Epidermal melanocyte (primary cell): ENCODE results near the gene OVOL3.
A peak's percentile ranks its signal among the peaks of the same experiment; 100 is the strongest.

ENCODE experiments used
- DNase-seq: peaks from one replicate; pipeline ENCODE4 v3.0.0; 2011; ENCODE audit warnings: low spot score; ENCODE audit not compliant: insufficient read length

The OVOL3 gene

GRCh38 chr19:36100476-36100875 is 10.5 kb upstream of the OVOL3 start:
- no peak for DNase-seq

- no peak for DNase-seq
These were observed 9.2 kb upstream of the OVOL3 start for GRCh38 chr19:36101550-36102327.

DNA sequence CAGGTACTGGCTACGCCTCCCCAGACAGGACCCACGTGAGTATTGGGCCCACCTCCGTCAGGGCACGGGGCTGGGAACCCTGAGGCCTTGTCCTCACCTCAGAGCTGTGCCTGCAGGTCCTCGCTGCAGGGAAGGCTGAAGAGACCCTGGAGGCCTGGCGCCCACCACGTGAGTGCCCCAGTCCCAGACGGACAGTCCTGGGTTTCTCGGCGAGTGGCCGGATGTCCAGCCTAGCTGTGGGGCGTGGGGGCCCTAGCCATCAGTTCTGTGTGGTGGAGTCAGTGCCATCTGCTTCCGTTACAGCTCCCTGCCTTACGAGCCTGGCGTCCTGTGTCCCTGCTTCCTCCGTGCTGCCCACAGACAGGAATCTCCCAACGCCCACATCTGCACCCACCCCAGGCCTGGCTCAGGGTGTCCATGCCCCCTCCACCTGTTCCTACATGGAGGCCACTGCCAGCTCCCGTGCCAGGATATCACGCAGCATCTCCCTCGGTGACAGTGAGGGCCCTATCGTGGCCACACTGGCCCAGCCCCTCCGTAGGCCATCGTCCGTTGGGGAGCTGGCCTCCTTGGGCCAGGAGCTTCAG is 7.8 kb upstream of the OVOL3 start:
- DNase-seq = no peak

- no peak for DNase-seq
These were observed 6.9 kb upstream of the OVOL3 start for GRCh38 chr19:36103842-36104552.

DNA sequence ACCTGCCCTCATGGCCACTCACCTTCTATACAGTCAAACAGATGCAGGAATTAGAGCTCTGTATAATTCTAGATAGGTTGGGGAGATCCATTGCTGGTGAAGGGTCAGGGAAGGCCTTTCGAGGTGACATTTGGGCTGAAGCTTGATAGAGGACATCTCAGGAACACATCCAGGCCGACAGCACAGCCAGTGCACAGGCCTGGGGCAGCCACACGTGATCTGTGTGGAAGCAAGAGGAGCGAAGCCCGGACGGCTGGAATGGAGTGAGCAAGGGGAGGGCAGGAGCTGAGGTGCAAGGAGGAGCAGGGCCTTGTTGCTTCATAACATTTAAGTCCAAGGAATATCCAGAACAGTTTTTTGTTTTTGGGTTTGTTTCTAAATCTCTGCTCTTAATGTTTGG is 4.5 kb upstream of the OVOL3 start:
- no peak for DNase-seq

GRCh38 chr19:36106991-36107390 is 4.0 kb upstream of the OVOL3 start:
- DNase-seq = no peak

DNA sequence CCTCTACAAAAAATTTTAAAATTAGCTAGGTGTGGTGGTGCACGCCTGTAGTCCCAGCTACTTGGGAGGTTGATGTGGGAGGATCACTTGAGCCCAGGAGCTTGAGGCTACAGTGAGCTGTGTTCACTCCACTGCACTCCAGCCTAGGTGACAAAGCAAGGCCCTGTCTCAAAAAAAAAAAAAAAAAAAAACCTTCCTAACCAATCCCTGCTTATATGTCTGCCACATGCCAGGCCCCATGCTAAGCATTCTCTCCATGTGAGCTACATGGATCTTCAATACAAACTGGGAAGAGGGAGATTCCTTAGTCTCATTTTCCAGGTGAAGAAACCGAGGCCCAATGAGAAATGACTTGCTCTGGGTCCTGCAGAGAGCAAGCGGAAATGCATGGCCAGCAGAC is 2.3 kb upstream of the OVOL3 start:
- DNase-seq = no peak

DNA sequence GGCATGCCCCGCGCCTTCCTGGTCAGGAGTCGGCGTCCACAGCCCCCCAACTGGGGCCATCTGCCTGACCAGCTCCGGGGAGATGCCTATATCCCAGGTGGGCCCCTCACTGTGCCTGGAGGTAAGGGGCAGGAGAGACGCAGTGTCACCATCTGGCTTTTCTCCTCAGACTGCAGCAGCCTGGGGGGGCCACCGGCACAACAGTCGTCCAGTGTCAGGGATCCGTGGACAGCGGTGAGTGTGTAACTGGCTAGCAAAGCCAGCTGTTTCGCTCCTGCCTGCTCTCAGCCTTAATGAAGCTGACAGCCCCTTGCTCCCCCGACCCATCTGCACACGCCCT is 227 bp downstream of the OVOL3 start:
- DNase-seq = no peak

- DNase-seq = no peak
These were observed 1.7 kb downstream of the OVOL3 start for GRCh38 chr19:36112678-36113077.

DNA sequence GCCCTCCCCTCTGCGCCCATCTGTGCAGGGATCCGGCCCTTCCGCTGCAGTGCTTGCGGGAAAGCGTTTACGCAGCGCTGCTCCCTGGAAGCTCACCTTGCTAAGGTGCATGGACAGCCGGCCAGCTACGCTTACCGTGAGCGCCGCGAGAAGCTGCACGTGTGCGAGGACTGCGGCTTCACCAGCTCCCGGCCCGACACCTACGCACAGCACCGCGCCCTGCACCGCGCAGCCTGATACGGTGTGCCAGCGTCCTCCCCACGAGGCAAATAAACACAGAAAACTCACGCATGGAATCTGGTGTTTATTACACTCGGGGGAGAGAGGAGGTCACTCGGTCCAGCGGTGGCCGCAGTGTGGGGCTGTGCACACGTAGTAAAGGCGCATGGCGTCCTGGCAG is 2.5 kb downstream of the OVOL3 start:
- no peak for DNase-seq

DNA sequence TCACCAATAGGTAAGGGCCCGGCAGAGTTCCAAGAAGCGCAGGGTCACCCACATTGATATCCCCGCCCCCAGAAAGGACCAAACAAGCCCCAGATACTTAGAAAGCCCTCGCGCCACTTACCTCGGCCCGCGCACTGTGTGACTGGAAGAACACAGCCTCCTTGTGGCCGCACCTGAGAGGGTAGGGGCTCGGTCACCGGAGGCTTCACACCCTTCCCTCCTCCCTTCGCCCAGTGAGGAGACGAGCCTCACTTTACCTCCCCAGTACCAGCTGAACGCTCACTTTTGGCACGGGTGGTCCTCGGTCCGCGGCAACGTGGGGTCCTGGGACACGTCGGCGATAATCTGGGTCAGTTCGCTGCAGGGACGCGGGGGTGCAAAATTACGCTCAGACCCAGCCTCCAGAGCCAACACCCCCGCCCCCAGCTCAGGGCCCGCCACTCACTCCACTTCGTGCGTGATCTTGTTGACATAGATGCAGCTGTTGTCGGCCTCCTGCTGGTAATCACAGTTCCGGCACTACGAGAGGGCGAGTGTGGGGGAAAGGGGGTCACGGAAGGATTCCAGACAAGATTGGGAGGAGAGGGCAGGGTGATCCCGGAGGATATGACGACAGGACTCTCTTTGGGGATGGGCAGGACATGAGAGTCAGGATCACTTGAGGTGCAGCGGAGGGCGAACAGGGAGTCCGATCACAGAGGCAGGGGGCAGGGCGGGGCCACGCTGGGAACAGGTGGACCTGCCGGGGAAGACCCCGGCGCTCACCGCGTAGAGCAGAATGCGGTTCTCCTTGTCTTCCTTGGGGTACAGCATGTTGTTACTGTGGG is 3.2 kb downstream of the OVOL3 start:
- no peak for DNase-seq

DNA sequence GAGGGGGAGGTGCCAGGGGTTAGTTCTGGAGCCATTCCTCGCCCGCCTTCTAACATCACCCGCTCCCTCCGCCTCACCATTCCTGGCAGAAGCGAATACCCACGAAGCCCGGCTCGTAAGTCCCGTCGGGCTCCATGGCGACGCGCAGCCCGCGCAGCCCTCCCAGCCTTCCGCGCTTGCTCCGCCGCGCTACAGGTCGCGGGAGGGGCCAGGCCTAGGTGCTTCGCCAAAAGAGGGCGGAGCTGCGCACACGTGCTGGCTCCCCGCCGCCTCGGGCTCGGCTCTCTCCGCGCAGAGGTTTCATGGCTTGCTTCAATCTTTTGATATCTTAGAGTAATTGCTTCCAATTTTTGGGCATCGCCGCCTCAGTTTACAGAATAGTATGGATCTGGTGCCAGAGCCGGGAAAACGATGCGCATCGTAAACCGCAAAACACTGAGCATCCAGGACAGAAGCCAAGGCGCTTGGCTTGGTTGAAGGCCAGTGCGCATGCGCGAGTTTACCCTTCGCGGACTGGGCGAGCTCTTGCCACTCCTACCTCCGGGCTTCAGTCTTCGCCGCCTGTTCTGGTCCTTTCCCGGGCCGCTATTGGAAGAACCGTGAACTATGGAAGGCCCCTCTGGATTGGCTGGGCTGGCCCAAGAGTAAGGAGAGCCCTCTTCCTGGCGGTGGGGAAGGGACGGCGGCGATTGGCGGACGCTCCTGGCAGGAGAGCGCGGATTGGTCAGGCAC is 3.9 kb downstream of the OVOL3 start, which contains the start of gene POLR2I:
Gene POLR2I (minus strand): TSS at position 155 of the 732 bp plus-strand sequence. CDS start 19 bp downstream, at position 136.
- DNase-seq = peak; percentile 97

DNA sequence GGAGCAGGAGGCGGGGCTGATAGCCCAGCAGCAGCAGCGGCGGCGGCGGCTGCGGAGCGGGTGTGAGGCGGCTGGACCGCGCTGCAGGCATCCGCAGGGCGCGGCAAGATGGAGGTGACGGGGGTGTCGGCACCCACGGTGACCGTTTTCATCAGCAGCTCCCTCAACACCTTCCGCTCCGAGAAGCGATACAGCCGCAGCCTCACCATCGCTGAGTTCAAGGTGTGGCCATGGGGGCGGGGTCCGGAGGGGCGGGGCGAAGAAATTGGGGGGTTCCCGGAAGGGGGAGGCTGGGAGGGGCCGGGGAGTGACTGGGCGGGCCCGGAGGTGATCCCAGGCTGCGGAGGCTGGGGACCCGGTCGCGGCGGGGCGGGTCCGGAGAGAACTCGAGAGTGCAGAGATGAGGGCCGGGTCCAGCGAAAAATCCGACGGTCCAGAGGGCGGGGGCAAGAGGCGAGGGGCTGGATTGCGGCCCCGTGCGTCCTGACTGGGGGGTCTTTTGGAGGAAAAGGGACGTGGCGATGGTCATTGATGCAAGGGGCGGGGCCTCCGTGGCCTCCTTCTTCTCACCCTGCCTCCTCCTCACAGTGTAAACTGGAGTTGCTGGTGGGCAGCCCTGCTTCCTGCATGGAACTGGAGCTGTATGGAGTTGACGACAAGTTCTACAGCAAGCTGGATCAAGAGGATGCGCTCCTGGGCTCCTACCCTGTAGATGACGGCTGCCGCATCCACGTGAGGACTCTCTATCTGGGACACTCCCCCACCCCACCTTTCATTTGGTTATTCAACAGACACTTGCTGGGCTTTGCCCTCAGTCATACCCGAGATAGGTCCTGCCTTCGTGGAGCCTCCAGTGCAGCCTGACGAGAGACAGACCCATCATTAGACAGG is 4.8 kb downstream of the OVOL3 start, which contains the start of gene TBCB:
Gene TBCB (plus strand): TSS at position 16 of the 891 bp plus-strand sequence. CDS start 93 bp downstream, at position 109.
- DNase-seq = peak; percentile 67

- DNase-seq = no peak
These were observed 5.3 kb downstream of the OVOL3 start for GRCh38 chr19:36116344-36116637.

DNA sequence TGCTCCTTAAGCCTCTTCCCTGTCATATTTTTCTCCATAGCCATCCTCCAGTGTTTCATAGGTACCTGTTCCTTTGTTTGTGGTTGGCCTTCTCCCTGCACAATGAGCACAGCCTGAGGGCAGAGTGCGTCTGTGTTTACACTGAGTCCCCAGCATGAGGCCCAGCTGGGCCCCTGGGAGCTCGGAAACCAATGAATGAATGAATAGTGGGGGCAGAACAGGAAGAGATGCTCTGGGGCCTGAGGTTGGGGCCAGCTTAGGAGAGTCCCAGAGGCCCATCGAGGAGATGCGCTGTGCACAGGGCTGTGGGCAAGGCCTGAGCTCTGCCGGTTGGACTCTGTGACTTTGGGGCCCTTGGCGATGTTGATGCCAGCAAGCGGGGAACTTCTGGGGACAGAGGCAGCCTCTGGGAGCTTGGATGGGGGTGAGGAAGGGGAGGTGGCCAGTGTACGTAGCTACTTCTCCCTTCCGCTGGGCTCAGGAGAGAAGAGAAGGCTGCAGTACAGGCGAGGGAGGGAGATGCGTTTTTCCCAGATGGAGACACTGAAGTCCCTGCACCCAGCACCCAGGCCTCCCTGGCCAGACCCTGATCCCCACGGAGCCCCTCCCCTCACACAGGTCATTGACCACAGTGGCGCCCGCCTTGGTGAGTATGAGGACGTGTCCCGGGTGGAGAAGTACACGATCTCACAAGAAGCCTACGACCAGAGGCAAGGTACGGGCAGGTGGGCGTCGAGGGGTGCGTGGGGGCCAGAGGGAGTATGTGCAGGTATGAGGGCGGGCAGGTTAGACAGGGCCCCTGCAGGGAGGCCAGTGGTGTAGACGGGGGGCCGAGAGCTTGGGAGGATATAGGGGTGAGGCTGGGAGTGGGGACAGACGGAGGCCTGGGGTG is 9.4 kb downstream of the OVOL3 start:
- DNase-seq = no peak

GRCh38 chr19:36120984-36121358 is 10.0 kb downstream of the OVOL3 start:
- DNase-seq = no peak

- no peak for DNase-seq
These were observed 10.7 kb downstream of the OVOL3 start for GRCh38 chr19:36121486-36122124.

GRCh38 chr19:36125557-36125956 is 14.6 kb downstream of the OVOL3 start:
- no peak for DNase-seq

DNA sequence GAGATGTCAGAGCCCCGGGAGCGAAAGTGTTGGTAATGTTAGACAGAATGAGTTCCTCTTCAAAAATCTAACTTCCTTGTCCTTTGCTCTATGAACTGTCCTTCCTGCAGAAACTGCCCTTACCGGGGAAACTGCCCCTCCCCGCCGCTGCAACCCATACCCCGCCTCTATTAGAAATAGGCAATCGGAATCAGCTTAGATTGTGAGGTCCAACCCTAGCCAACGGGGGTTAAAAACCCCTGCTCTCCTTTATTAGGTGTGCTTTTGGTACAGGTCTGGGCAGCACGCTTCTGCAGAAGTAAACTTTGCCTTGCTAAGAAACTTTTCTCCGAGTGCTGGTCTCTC is 17.4 kb downstream of the OVOL3 start:
- no peak for DNase-seq
